GM19238 (cell line): Measurements from ENCODE around the gene FAM184A.
"Not testable (repeated sequence)": the region's sequence is repeated elsewhere in the genome, so short reads cannot be mapped to it uniquely, and the experiment has no call there.

Experiments
- DNase-seq: peaks from one replicate; pipeline ENCODE4 v3.0.0; 2011; ENCODE audit warnings: low spot score; ENCODE audit not compliant: insufficient read length

FAM184A gene

GRCh38 chr6:119020597-119021561, 57.6 kb downstream of the FAM184A start:
- no peak for DNase-seq

- not testable (repeated sequence) for DNase-seq
Observed at GRCh38 chr6:119015165-119015564, 63.3 kb downstream of the FAM184A start.

- DNase-seq, result no peak
Observed at GRCh38 chr6:119012521-119012920, 65.9 kb downstream of the FAM184A start.

- not testable (repeated sequence) for DNase-seq
Observed at GRCh38 chr6:119009266-119009665, 69.2 kb downstream of the FAM184A start.

- no peak for DNase-seq
Observed at GRCh38 chr6:119006974-119007373, 71.5 kb downstream of the FAM184A start.

- no peak for DNase-seq
Observed at GRCh38 chr6:119002069-119002468, 76.4 kb downstream of the FAM184A start.

- DNase-seq, result no peak
Observed at GRCh38 chr6:118999494-119000040, 78.9 kb downstream of the FAM184A start.

- DNase-seq, result not testable (repeated sequence)
Observed at GRCh38 chr6:118997426-118997825, 81.0 kb downstream of the FAM184A start.

GRCh38 chr6:118996289-118996820, 82.1 kb downstream of the FAM184A start:
- DNase-seq, result no peak

GRCh38 chr6:118993803-118994251, 84.6 kb downstream of the FAM184A start:
- no peak for DNase-seq

- DNase-seq, result no peak
Observed at GRCh38 chr6:118993358-118993757, 85.1 kb downstream of the FAM184A start.

- no peak for DNase-seq
Observed at GRCh38 chr6:118992186-118992795, 86.2 kb downstream of the FAM184A start.

- no peak for DNase-seq
Observed at GRCh38 chr6:118986312-118986711, 92.2 kb downstream of the FAM184A start.

- no peak for DNase-seq
Observed at GRCh38 chr6:118985123-118985830, 93.2 kb downstream of the FAM184A start.

GRCh38 chr6:118984342-118984741, 94.1 kb downstream of the FAM184A start:
- DNase-seq, result no peak

- DNase-seq, result no peak
Observed at GRCh38 chr6:118982575-118982911, 95.9 kb downstream of the FAM184A start.

GRCh38 chr6:118981884-118982574, 96.4 kb downstream of the FAM184A start:
- DNase-seq, result no peak

- no peak for DNase-seq
Observed at GRCh38 chr6:118980063-118980462, 98.4 kb downstream of the FAM184A start.

- DNase-seq, result no peak
Observed at GRCh38 chr6:118974790-118975189, 103.7 kb downstream of the FAM184A start.

- no peak for DNase-seq
Observed at GRCh38 chr6:118971682-118972081, 106.8 kb downstream of the FAM184A start.

GRCh38 chr6:118970866-118971265, 107.6 kb downstream of the FAM184A start:
- DNase-seq, result no peak
